Peyer's patch (tissue), 4 donors: ENCODE data around the gene FGR.

Experiments used
- POLR2A ChIP-seq, 2 donors: fragments of 450-650 bp; IDR thresholded peaks; one replicate each; pipeline ENCODE4 v1.5.1; 2017; ENCODE audit warnings: antibody characterized with exemption in 2 of 2, mild to moderate bottlenecking in 2 of 2, moderate library complexity in 2 of 2
- TF ChIP-seq, protein P1 (sequence below), 6 experiments: fragments of 450-650 bp in 4 of 6; fragments of 200-600 bp in 2 of 6; sonication (generic) in 1 of 6; IDR thresholded peaks; one replicate each; pipeline ENCODE4 v1.5.1; 2017 to 2019; ENCODE audit warnings: antibody characterized with exemption in 6 of 6, mild to moderate bottlenecking in 3 of 6, moderate library complexity in 1 of 6

DNA sequence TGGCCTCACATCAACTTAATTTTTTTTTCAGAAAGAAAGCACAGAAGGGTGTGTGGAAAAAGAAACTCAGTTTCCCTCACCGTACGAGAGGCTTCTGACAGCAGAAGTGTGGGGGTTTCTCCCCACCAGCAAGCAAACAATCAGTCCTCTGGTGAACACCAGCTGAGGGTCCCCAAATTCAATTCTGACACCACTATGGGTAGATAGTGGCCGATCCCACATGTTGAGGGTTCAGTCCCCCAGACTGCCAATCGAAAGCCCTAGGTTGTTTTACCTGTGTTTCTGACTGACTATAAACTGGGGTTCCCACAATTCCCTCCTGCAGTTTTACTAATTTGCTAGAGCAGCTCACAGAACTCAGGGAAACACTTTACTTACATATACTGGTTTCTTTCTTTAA lies 34.9 kb upstream of the FGR start:
- TF ChIP-seq, protein P1, sequence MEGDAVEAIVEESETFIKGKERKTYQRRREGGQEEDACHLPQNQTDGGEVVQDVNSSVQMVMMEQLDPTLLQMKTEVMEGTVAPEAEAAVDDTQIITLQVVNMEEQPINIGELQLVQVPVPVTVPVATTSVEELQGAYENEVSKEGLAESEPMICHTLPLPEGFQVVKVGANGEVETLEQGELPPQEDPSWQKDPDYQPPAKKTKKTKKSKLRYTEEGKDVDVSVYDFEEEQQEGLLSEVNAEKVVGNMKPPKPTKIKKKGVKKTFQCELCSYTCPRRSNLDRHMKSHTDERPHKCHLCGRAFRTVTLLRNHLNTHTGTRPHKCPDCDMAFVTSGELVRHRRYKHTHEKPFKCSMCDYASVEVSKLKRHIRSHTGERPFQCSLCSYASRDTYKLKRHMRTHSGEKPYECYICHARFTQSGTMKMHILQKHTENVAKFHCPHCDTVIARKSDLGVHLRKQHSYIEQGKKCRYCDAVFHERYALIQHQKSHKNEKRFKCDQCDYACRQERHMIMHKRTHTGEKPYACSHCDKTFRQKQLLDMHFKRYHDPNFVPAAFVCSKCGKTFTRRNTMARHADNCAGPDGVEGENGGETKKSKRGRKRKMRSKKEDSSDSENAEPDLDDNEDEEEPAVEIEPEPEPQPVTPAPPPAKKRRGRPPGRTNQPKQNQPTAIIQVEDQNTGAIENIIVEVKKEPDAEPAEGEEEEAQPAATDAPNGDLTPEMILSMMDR (IDR thresholded peaks at IDR 0.05), result no peak
- TF ChIP-seq POLR2A (IDR thresholded peaks at IDR 0.05), result no peak
